ENCODE measurements around the gene LPGAT1. TPM values are rescaled to one million over a fixed set of nuclear protein-coding genes. Genes with fewer than 3 reads are reported as not detected.

Gene LPGAT1
- total RNA-seq, 1 experiment from 2014 or later, result 50.6 TPM

DNA sequence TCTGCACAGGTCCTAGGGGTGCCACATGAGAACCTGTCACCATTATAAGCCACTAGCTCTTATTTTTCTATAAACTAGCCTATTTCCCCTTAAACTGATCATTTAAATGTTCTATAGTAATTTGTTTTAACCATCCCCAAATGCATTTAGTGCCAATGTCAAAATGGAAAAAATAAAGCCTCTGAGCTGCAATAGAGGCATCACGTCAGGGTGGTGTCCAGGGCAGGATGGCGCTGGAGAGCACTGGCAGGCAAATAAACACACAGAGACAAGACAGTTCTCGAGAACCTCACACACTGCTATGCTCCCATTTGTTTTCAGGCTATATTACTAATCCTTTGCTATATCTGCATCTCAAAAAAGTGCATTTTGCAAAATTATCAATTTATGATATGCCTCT lies 81.8 kb downstream of the LPGAT1 start (continued):
- TF ChIP-seq ELF1 (IDR thresholded peaks at IDR 0.05; ENCODE audit: borderline replicate concordance, low read depth) (no peak), POLR2A (IDR thresholded peaks at IDR 0.05; ENCODE audit: borderline replicate concordance, extremely low read depth, insufficient read depth, insufficient read length) (no peak), EZH2phosphoT487 (IDR thresholded peaks at IDR 0.05; ENCODE audit: borderline replicate concordance) (no peak), JUND (IDR thresholded peaks at IDR 0.05) (no peak)
- TF ChIP-seq, protein P1, sequence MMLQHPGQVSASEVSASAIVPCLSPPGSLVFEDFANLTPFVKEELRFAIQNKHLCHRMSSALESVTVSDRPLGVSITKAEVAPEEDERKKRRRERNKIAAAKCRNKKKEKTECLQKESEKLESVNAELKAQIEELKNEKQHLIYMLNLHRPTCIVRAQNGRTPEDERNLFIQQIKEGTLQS (IDR thresholded peaks at IDR 0.05), result no peak

DNA sequence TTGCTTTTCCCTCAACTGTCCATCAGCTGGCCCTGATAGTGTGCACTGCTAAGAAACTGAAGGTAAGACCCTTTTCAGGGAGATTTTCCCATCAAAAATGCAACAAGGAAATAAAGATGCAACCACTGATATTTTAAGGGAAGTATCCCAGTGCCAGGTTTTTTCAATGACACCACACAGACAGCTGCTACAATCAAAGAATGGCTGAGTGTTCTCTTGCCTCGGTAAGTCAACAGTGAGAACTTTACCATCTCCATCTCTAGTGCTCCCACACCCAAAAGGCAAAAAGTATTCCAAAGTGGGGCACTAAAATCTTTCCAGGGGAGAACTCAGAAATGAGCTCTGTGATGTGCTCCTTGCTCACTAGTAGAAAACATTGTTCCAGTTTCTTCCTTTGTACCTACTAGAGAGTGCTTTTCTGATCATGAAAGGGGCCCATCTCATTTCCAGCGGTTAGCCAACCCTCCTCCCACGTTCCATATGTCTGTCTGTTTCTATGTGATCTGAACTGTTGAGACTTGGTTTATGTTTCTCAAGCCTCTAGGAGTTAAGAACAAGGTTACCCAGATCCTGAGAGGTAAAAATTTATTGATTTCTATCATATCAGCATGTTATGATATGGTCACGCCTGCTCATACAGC lies 87.6 kb downstream of the LPGAT1 start:
- H4K20me1 ChIP-seq (ENCODE audit: insufficient read depth), result no peaks in the 10 kb centered on the region
- no peak overlapping the region for H2AFZ ChIP-seq (ENCODE audit: low read depth, low read length, poor library complexity, severe bottlenecking)
- H3K9ac ChIP-seq (ENCODE audit: low read length), result no peak overlapping the region
- H3K4me1 ChIP-seq (ENCODE audit: control insufficient read depth in 1 of 2, insufficient read depth in 2 of 2, low read length in 2 of 2), result peaks cover 12% of the 10 kb centered on the region in 2 experiments; a peak in 3 of 4 replicates
- no peak for ATAC-seq
- intact Hi-C loops (cut with micrococcal nuclease), result no loop called here
- no peaks in the 10 kb centered on the region for H3K79me2 ChIP-seq (ENCODE audit: insufficient read depth, low read length)
- H3K36me3 ChIP-seq (ENCODE audit: control insufficient read depth in 1 of 2, insufficient read depth in 2 of 2, low read length in 2 of 2), result no peaks in the 10 kb centered on the region
- no peak overlapping the region for H3K27ac ChIP-seq (ENCODE audit: low read depth, low read length)
- POLR2A ChIA-PET, result no interaction called here
- H3K27me3 ChIP-seq (ENCODE audit: insufficient read depth, low read length), result peaks cover 7% of the 10 kb centered on the region; the same call in 1 of the 2 replicates
- H3K4me2 ChIP-seq (ENCODE audit: low read length), result no peak overlapping the region
- RAD21 ChIA-PET (ENCODE audit: low non-redundant PET in 1 of 2, low total read pairs in 2 of 2, uncharacterized antibody in 2 of 2, unreplicated experiment in 2 of 2), result no interaction called here
- no peak overlapping the region for H3K4me3 ChIP-seq (replicated peaks in 1 of 2; ENCODE audit: low read depth in 1 of 2, low read length in 2 of 2)
- no TSS peak for BruUV-seq (replicated peaks)
- CTCF ChIA-PET, result interaction anchor here (2.4 kb wide), 1 partner anchor 292 kb away, joined by 9 read pairs; the partner anchor contains the start of genes DTL and INTS7
- no peaks in the 10 kb centered on the region for H3K9me2 ChIP-seq (ENCODE audit: insufficient read depth)
- no peaks in the 10 kb centered on the region for H3K9me3 ChIP-seq (ENCODE audit: control insufficient read depth in 1 of 2, insufficient read depth in 1 of 2, low read depth in 1 of 2, low read length in 2 of 2)
- no peak for DNase-seq (ENCODE audit: low read depth, low spot score)
- TF ChIP-seq CBX3 (IDR thresholded peaks at IDR 0.05; ENCODE audit: low read depth) (no peak), YY1 (IDR thresholded peaks at IDR 0.05; ENCODE audit: extremely low read depth, insufficient replicate concordance, low read depth, low read length) (no peak), ZNF274 (IDR thresholded peaks at IDR 0.05; ENCODE audit: low read depth, low read length) (no peak), SP1 (IDR thresholded peaks at IDR 0.05; ENCODE audit: low read depth) (no peak), ELF1 (IDR thresholded peaks at IDR 0.05; ENCODE audit: borderline replicate concordance, low read depth) (no peak), CEBPB (IDR thresholded peaks at IDR 0.05; ENCODE audit: low read depth) (no peak), FOSL1 (IDR thresholded peaks at IDR 0.05; ENCODE audit: low read depth) (no peak), POLR2A (IDR thresholded peaks at IDR 0.05; ENCODE audit: borderline replicate concordance, extremely low read depth, insufficient read depth, insufficient read length) (no peak), SRF (IDR thresholded peaks at IDR 0.05; ENCODE audit: low read depth) (no peak), ZFX (IDR thresholded peaks at IDR 0.05) (no peak), SIN3A (IDR thresholded peaks at IDR 0.05; ENCODE audit: low read depth) (no peak), JUND (IDR thresholded peaks at IDR 0.05) (no peak), RAD21 (IDR thresholded peaks at IDR 0.05; ENCODE audit: low read depth) (no peak)
- TF ChIP-seq, protein P2, sequence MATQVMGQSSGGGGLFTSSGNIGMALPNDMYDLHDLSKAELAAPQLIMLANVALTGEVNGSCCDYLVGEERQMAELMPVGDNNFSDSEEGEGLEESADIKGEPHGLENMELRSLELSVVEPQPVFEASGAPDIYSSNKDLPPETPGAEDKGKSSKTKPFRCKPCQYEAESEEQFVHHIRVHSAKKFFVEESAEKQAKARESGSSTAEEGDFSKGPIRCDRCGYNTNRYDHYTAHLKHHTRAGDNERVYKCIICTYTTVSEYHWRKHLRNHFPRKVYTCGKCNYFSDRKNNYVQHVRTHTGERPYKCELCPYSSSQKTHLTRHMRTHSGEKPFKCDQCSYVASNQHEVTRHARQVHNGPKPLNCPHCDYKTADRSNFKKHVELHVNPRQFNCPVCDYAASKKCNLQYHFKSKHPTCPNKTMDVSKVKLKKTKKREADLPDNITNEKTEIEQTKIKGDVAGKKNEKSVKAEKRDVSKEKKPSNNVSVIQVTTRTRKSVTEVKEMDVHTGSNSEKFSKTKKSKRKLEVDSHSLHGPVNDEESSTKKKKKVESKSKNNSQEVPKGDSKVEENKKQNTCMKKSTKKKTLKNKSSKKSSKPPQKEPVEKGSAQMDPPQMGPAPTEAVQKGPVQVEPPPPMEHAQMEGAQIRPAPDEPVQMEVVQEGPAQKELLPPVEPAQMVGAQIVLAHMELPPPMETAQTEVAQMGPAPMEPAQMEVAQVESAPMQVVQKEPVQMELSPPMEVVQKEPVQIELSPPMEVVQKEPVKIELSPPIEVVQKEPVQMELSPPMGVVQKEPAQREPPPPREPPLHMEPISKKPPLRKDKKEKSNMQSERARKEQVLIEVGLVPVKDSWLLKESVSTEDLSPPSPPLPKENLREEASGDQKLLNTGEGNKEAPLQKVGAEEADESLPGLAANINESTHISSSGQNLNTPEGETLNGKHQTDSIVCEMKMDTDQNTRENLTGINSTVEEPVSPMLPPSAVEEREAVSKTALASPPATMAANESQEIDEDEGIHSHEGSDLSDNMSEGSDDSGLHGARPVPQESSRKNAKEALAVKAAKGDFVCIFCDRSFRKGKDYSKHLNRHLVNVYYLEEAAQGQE (IDR thresholded peaks at IDR 0.05; ENCODE audit: low read depth), result no peak
- TF ChIP-seq, protein P3, sequence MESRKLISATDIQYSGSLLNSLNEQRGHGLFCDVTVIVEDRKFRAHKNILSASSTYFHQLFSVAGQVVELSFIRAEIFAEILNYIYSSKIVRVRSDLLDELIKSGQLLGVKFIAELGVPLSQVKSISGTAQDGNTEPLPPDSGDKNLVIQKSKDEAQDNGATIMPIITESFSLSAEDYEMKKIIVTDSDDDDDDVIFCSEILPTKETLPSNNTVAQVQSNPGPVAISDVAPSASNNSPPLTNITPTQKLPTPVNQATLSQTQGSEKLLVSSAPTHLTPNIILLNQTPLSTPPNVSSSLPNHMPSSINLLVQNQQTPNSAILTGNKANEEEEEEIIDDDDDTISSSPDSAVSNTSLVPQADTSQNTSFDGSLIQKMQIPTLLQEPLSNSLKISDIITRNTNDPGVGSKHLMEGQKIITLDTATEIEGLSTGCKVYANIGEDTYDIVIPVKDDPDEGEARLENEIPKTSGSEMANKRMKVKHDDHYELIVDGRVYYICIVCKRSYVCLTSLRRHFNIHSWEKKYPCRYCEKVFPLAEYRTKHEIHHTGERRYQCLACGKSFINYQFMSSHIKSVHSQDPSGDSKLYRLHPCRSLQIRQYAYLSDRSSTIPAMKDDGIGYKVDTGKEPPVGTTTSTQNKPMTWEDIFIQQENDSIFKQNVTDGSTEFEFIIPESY (IDR thresholded peaks at IDR 0.05; ENCODE audit: extremely low read depth, insufficient replicate concordance, low read length), result no peak
- TF ChIP-seq, protein P4, sequence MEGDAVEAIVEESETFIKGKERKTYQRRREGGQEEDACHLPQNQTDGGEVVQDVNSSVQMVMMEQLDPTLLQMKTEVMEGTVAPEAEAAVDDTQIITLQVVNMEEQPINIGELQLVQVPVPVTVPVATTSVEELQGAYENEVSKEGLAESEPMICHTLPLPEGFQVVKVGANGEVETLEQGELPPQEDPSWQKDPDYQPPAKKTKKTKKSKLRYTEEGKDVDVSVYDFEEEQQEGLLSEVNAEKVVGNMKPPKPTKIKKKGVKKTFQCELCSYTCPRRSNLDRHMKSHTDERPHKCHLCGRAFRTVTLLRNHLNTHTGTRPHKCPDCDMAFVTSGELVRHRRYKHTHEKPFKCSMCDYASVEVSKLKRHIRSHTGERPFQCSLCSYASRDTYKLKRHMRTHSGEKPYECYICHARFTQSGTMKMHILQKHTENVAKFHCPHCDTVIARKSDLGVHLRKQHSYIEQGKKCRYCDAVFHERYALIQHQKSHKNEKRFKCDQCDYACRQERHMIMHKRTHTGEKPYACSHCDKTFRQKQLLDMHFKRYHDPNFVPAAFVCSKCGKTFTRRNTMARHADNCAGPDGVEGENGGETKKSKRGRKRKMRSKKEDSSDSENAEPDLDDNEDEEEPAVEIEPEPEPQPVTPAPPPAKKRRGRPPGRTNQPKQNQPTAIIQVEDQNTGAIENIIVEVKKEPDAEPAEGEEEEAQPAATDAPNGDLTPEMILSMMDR (IDR thresholded peaks at IDR 0.05 in 2 of 3, conservative IDR thresholded peaks at IDR 0.05 in 1 of 3; ENCODE audit: borderline replicate concordance in 1 of 3, insufficient read depth in 1 of 3, low read depth in 2 of 3, low read length in 2 of 3), result no peak

Data from HCT116 (cell line).